Thoracic aorta (tissue), 2 donors: ENCODE measurements around the gene CMTM4. TPM values are rescaled to one million over a fixed set of nuclear protein-coding genes. Genes with fewer than 3 reads are reported as not detected.

ENCODE experiments used
- ATAC-seq: fragments of 150-250 bp; one replicate; pipeline ENCODE4 v1.8.0; 2017; ENCODE audit warnings: low read depth; ENCODE audit not compliant: insufficient number of reproducible peaks, low FRiP score
- DNase-seq: peaks from one replicate; pipeline ENCODE4 v3.0.0-alpha.2; 2020; ENCODE audit warnings: low spot score
- H3K27ac ChIP-seq, 2 donors: fragments of 200-600 bp; sonication (generic); 1 replicate in 1 of 2; 2 replicates in 1 of 2; pipeline ENCODE4 v1.5.1; 2016; ENCODE audit warnings: mild to moderate bottlenecking in 2 of 2, moderate library complexity in 2 of 2
- H3K27me3 ChIP-seq: fragments of 200-600 bp; sonication (generic); replicated peaks from 2 replicates; pipeline ENCODE4 v1.6.0; 2016; ENCODE audit warnings: mild to moderate bottlenecking; ENCODE audit not compliant: insufficient read depth
- H3K36me3 ChIP-seq: fragments of 200-600 bp; sonication (generic); one replicate; pipeline ENCODE4 v1.5.1; 2016
- H3K4me1 ChIP-seq, 2 donors: fragments of 200-600 bp; sonication (generic); 1 replicate in 1 of 2; 2 replicates in 1 of 2; pipeline versions ENCODE4 v1.5.1 to v1.6.0; 2016; ENCODE audit warnings: low read depth in 2 of 2, mild to moderate bottlenecking in 1 of 2; ENCODE audit not compliant: control insufficient read depth in 1 of 2
- H3K4me3 ChIP-seq: fragments of 200-600 bp; sonication (generic); 2 replicates; pipeline ENCODE4 v1.5.1; 2016; ENCODE audit warnings: mild to moderate bottlenecking
- H3K9me3 ChIP-seq: fragments of 200-600 bp; sonication (generic); 2 replicates; pipeline ENCODE4 v1.5.1; 2016
- total RNA-seq, 2 donors: library from RNA; depleted of rRNA; stranded (reverse); fragments of >200 nt; gene quantifications; one replicate each; pipeline versions ENCODE4 v1.1.0 to v1.2.3, GENCODE V29; 2016
- TF ChIP-seq, protein P1 (sequence below): fragments of 200-600 bp; sonication (generic); IDR thresholded peaks from one replicate; pipeline ENCODE4 v1.5.1; 2019; ENCODE audit warnings: antibody characterized with exemption

The CMTM4 gene
- total RNA-seq, 2 donors from 2014 or later = 12.0 to 25.7 TPM

DNA sequence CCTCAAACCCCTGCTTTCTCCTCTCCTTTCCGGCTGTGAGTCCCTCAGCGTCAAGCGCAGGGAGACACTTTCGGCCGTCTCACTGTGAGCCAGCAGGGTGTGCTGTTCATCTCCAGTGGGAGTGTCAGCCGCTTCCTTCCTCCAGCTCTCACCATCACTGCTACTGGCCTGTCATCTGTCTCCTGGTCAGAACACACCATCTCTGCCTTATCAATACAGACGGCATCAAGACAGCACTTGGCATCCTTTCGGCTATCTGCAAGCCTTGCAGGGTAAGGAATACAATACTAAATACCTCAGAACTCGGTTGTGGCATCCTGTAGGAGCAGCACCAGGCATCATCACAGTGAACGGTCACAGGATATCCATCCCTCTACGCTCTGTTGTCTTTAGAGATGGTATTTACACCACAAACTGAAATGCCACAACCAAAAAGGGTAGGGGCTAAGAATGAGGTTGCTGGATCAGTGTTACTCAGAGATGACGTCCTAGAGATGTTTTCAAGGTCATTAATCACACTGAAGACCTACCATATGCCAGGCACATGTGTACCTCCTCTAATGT lies 20.7 kb upstream of the CMTM4 start:
- no peaks in the 10 kb centered on the region for H3K27me3 ChIP-seq
- no peaks in the 10 kb centered on the region for H3K36me3 ChIP-seq
- TF ChIP-seq, protein P1, sequence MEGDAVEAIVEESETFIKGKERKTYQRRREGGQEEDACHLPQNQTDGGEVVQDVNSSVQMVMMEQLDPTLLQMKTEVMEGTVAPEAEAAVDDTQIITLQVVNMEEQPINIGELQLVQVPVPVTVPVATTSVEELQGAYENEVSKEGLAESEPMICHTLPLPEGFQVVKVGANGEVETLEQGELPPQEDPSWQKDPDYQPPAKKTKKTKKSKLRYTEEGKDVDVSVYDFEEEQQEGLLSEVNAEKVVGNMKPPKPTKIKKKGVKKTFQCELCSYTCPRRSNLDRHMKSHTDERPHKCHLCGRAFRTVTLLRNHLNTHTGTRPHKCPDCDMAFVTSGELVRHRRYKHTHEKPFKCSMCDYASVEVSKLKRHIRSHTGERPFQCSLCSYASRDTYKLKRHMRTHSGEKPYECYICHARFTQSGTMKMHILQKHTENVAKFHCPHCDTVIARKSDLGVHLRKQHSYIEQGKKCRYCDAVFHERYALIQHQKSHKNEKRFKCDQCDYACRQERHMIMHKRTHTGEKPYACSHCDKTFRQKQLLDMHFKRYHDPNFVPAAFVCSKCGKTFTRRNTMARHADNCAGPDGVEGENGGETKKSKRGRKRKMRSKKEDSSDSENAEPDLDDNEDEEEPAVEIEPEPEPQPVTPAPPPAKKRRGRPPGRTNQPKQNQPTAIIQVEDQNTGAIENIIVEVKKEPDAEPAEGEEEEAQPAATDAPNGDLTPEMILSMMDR = no peak
- DNase-seq (no peak), ATAC-seq (no peak)
- peaks cover 0 to 3% of the 10 kb centered on the region in 2 donors for H3K4me1 ChIP-seq
- no peaks in the 10 kb centered on the region for H3K9me3 ChIP-seq
- H3K4me3 ChIP-seq = no peak overlapping the region
- no peak overlapping the region for H3K27ac ChIP-seq

DNA sequence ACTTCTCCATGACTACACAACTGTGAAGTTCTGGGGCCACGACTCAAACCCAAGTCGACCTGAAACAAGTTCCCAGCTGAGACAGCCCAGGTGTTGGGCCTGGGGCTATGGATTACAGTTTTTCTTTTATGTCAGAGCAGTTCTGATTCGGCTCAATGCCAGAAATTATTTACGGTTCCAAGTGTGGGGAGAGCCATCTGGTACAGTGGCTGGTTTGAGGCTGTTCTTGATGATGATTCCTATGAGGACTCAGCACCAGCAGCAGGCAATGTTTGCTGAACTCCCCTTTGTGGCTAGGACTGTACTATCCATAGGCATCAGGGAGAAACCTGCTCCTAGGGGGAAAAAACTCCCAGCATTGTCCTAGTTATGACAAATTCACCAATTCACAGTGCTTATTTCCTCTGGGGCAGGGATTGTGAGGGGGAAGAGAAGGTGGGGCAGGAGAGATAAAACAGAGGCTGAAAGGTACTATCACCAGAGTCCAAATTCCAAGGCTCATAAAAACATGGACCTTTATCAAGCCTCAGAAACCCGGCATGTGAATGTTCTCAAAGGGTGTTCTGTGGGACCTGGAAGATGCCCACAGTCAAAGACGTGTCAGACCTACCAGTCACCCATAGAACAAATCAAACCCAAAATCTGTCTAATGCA lies 18.2 kb upstream of the CMTM4 start:
- Histone ChIP-seq H3K4me3 (no peak overlapping the region), H3K4me1 (peaks cover 0 to 3% of the 10 kb centered on the region in 2 donors), H3K27me3 (no peaks in the 10 kb centered on the region), H3K36me3 (no peaks in the 10 kb centered on the region), H3K9me3 (no peaks in the 10 kb centered on the region), H3K27ac (no peak overlapping the region)
- DNase-seq (no peak), ATAC-seq (no peak)
- TF ChIP-seq, protein P1 = no peak

DNA sequence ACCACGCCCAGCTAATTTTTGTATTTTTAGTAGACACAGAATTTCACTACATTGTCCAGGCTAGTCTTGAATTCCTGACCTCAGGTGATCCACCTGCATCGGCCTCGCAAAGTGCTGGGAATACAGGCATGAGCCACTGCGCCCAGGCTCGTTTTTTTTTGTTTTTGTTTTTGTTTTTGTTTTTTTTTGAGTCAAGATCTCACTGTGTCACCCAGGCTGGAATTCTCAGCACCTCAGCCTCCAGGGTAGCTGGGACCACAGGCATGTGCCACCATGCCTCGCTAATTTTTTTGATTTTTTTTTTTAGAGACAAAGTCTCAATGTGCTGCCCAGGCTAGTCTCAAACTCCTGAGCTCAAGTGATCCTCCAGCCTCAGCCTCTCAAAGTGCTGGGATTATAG lies 17.5 kb upstream of the CMTM4 start:
- Histone ChIP-seq H3K36me3 (no peaks in the 10 kb centered on the region), H3K4me3 (no peak overlapping the region), H3K27ac (no peak overlapping the region), H3K9me3 (no peaks in the 10 kb centered on the region), H3K4me1 (peaks cover 0 to 3% of the 10 kb centered on the region in 2 donors), H3K27me3 (no peaks in the 10 kb centered on the region)
- TF ChIP-seq, protein P1 = no peak
- no peak for DNase-seq
- ATAC-seq = no peak

DNA sequence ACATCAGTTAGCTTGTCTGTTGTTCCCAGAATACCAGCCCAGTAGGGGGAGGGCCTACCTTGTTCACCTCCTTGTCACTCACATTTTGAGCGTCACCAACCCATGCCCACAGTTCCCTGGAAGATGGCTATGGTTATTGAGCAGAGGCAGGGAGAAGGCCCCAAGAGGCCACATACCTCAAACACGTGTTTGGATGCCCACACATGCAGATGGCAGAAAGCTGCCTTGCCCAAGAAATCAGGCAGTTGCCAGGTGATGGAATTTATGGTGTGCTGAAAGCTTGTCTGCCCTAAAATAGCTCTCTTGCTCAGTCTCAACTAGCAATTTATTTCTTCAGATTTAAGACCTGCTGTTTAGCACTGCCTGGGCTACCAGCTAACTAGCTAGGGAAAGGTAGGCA lies 16.5 kb upstream of the CMTM4 start:
- Histone ChIP-seq H3K27ac (no peak overlapping the region), H3K9me3 (no peaks in the 10 kb centered on the region), H3K36me3 (no peaks in the 10 kb centered on the region), H3K4me1 (peaks cover 0 to 3% of the 10 kb centered on the region in 2 donors), H3K27me3 (no peaks in the 10 kb centered on the region), H3K4me3 (no peak overlapping the region)
- ATAC-seq (peak; percentile 28), DNase-seq (no peak)
- TF ChIP-seq, protein P1 = no peak

DNA sequence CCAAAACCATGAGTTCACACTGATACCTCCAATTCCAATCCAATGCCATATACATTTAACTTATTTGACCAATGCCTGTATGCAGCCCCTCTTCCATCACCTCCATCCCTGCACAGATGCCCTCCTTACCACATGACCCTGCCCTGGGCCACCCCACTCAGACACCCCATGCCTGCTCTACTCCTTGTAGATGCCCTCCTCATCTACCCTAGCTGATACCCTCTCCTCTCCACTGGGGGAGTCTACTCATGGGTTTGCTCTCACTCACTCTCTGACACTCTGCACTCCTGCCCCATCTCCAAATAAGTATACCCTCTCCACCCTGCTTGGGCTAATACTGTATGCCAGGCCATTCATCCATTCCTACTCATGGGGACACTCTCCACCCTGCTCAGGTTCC lies 16.0 kb upstream of the CMTM4 start:
- H3K36me3 ChIP-seq = no peaks in the 10 kb centered on the region
- no peaks in the 10 kb centered on the region for H3K27me3 ChIP-seq
- DNase-seq = no peak
- peaks cover 3 to 4% of the 10 kb centered on the region in 2 donors for H3K4me1 ChIP-seq
- H3K9me3 ChIP-seq = no peaks in the 10 kb centered on the region
- no peak for ATAC-seq
- no peak overlapping the region for H3K27ac ChIP-seq
- no peak overlapping the region for H3K4me3 ChIP-seq
- TF ChIP-seq, protein P1 = no peak
